HEK293 (cell line): ENCODE results near the gene CAP1.

ENCODE experiments used
- CTCF ChIA-PET: fragments of 350-600 bp; formaldehyde crosslinking; extraction: SDS; loops from one replicate; lab custom pipeline; 2021; ENCODE audit warnings: antibody characterized with exemption; lab: Yijun Ruan, JAX
- POLR2A ChIA-PET: fragments of 300-600 bp; formaldehyde crosslinking; extraction: SDS; loops from one replicate; lab custom pipeline; 2020; ENCODE audit warnings: antibody characterized with exemption, inconsistent platforms; lab: Yijun Ruan, JAX
- H3K27ac ChIP-seq: fragments of 200-500 bp; sonication (Bioruptor generic); 2 replicates; pipeline ENCODE4 v1.5.1; 2014; ENCODE audit warnings: low read depth, low read length, control low read depth, inconsistent platforms; ENCODE audit errors: extremely low read depth
- H3K36me3 ChIP-seq, 2 experiments: fragments of 200-500 bp in 1 of 2; sonication (Bioruptor generic) in 1 of 2; 1 replicate in 1 of 2; 2 replicates in 1 of 2; pipeline ENCODE4 v1.5.1; 2014 to 2017; ENCODE audit warnings: inconsistent platforms in 2 of 2, low read length in 2 of 2; ENCODE audit not compliant: control insufficient read depth in 2 of 2, insufficient read depth in 1 of 2
- H3K4me1 ChIP-seq: fragments of 200-500 bp; sonication (Bioruptor generic); 2 replicates; pipeline ENCODE4 v1.5.1; 2014; ENCODE audit warnings: mild to moderate bottlenecking, low read length, inconsistent platforms; ENCODE audit not compliant: control insufficient read depth, insufficient read depth
- H3K4me3 ChIP-seq: 2 replicates; pipeline ENCODE4 v1.5.1; 2011; ENCODE audit warnings: low read depth, mild to moderate bottlenecking, control low read depth, low read length, moderate library complexity
- H3K9me3 ChIP-seq: fragments of 200-500 bp; sonication (Bioruptor generic); 2 replicates; pipeline ENCODE4 v1.5.1; 2014; ENCODE audit warnings: low read depth, low read length, inconsistent platforms; ENCODE audit not compliant: control insufficient read depth, insufficient read depth
- BCL11B ChIP-seq: fragments of 450-650 bp; formaldehyde crosslinking; IDR thresholded peaks from 2 replicates; pipeline ENCODE4 v1.5.1; 2016; ENCODE audit warnings: low read depth, missing biosample characterization, missing genetic modification characterization
- GFI1B ChIP-seq: fragments of 450-650 bp; formaldehyde crosslinking; IDR thresholded peaks from 2 replicates; pipeline ENCODE4 v1.5.1; 2016; ENCODE audit warnings: missing biosample characterization, missing genetic modification characterization
- GLI2 ChIP-seq: fragments of 450-650 bp; formaldehyde crosslinking; IDR thresholded peaks from 2 replicates; pipeline ENCODE4; 2017; ENCODE audit warnings: missing biosample characterization, missing genetic modification characterization, low read depth, borderline replicate concordance
- GLIS2 ChIP-seq: fragments of 450-650 bp; formaldehyde crosslinking; IDR thresholded peaks from 2 replicates; pipeline ENCODE4 v1.5.1; 2016; ENCODE audit warnings: missing biosample characterization, missing genetic modification characterization
- KLF1 ChIP-seq: fragments of 450-650 bp; formaldehyde crosslinking; IDR thresholded peaks from 2 replicates; pipeline ENCODE4 v1.5.1; 2016; ENCODE audit warnings: missing biosample characterization, missing genetic modification characterization
- SCRT1 ChIP-seq: fragments of 450-650 bp; formaldehyde crosslinking; IDR thresholded peaks from 2 replicates; pipeline ENCODE4 v1.5.1; 2016; ENCODE audit warnings: missing biosample characterization, missing genetic modification characterization, borderline replicate concordance
- WT1 ChIP-seq: fragments of 450-650 bp; formaldehyde crosslinking; IDR thresholded peaks from 2 replicates; pipeline ENCODE4 v1.5.1; 2016; ENCODE audit warnings: missing biosample characterization, missing genetic modification characterization
- ZBTB48 ChIP-seq: fragments of 450-650 bp; formaldehyde crosslinking; IDR thresholded peaks from 2 replicates; pipeline ENCODE4 v1.5.1; 2016; ENCODE audit warnings: missing biosample characterization, missing genetic modification characterization
- ZFP3 ChIP-seq: fragments of 450-650 bp; formaldehyde crosslinking; IDR thresholded peaks from 2 replicates; pipeline ENCODE4 v1.5.1; 2016; ENCODE audit warnings: low read depth, missing biosample characterization, missing genetic modification characterization
- ZFP37 ChIP-seq: fragments of 450-650 bp; formaldehyde crosslinking; IDR thresholded peaks from 2 replicates; pipeline ENCODE4 v1.5.1; 2016; ENCODE audit warnings: missing biosample characterization, missing genetic modification characterization
- ZNF10 ChIP-seq: fragments of 450-650 bp; formaldehyde crosslinking; IDR thresholded peaks from 2 replicates; pipeline ENCODE4 v1.5.1; 2017; ENCODE audit warnings: missing biosample characterization, missing genetic modification characterization
- ZNF138 ChIP-seq: fragments of 450-650 bp; formaldehyde crosslinking; IDR thresholded peaks from 2 replicates; pipeline ENCODE4 v1.5.1; 2016; ENCODE audit warnings: missing biosample characterization, missing genetic modification characterization, borderline replicate concordance
- ZNF174 ChIP-seq: fragments of 450-650 bp; formaldehyde crosslinking; IDR thresholded peaks from 2 replicates; pipeline ENCODE4 v1.5.0; 2017; ENCODE audit warnings: missing biosample characterization, mild to moderate bottlenecking, missing genetic modification characterization
- ZNF184 ChIP-seq: fragments of 450-650 bp; IDR thresholded peaks from 2 replicates; pipeline ENCODE4 v1.5.1; 2018; ENCODE audit warnings: missing biosample characterization, mild to moderate bottlenecking, missing genetic modification characterization
- ZNF266 ChIP-seq: fragments of 450-650 bp; formaldehyde crosslinking; IDR thresholded peaks from 2 replicates; pipeline ENCODE4 v1.5.1; 2016; ENCODE audit warnings: missing biosample characterization, missing genetic modification characterization, low read depth
- ZNF324 ChIP-seq: fragments of 450-650 bp; formaldehyde crosslinking; IDR thresholded peaks from 2 replicates; pipeline ENCODE4 v1.5.1; 2016; ENCODE audit warnings: missing biosample characterization, missing genetic modification characterization
- ZNF362 ChIP-seq: fragments of 450-650 bp; formaldehyde crosslinking; IDR thresholded peaks from 2 replicates; pipeline ENCODE4 v1.5.1; 2016; ENCODE audit warnings: missing biosample characterization, missing genetic modification characterization
- ZNF501 ChIP-seq: fragments of 450-650 bp; formaldehyde crosslinking; IDR thresholded peaks from 2 replicates; pipeline ENCODE4 v1.5.1; 2016; ENCODE audit warnings: missing biosample characterization, missing genetic modification characterization
- ZNF514 ChIP-seq: fragments of 450-650 bp; formaldehyde crosslinking; IDR thresholded peaks from 2 replicates; pipeline ENCODE4 v1.5.1; 2016; ENCODE audit warnings: missing biosample characterization, missing genetic modification characterization
- ZNF521 ChIP-seq: fragments of 450-650 bp; formaldehyde crosslinking; IDR thresholded peaks from 2 replicates; pipeline ENCODE4 v1.5.1; 2017; ENCODE audit warnings: missing biosample characterization, mild to moderate bottlenecking, missing genetic modification characterization
- ZNF585B ChIP-seq: fragments of 450-650 bp; formaldehyde crosslinking; IDR thresholded peaks from 2 replicates; pipeline ENCODE4 v1.5.1; 2016; ENCODE audit warnings: missing biosample characterization, missing genetic modification characterization
- ZNF629 ChIP-seq: fragments of 450-650 bp; formaldehyde crosslinking; IDR thresholded peaks from 2 replicates; pipeline ENCODE4 v1.5.1; 2017; ENCODE audit warnings: missing biosample characterization, missing genetic modification characterization
- ZNF701 ChIP-seq: fragments of 450-650 bp; formaldehyde crosslinking; IDR thresholded peaks from 2 replicates; pipeline ENCODE4 v1.5.1; 2016; ENCODE audit warnings: missing biosample characterization, missing genetic modification characterization
- ZNF830 ChIP-seq: fragments of 450-650 bp; IDR thresholded peaks from 2 replicates; pipeline ENCODE4 v1.5.0; 2018; ENCODE audit warnings: missing biosample characterization, missing genetic modification characterization, low read depth, mild to moderate bottlenecking, moderate library complexity
- ZNF843 ChIP-seq: fragments of 450-650 bp; formaldehyde crosslinking; IDR thresholded peaks from 2 replicates; pipeline ENCODE4 v1.5.1; 2016; ENCODE audit warnings: missing biosample characterization, missing genetic modification characterization
- TF ChIP-seq, protein P1 (sequence below): fragments of 450-650 bp; formaldehyde crosslinking; IDR thresholded peaks from 2 replicates; pipeline ENCODE4 v1.5.1; 2017; ENCODE audit warnings: missing biosample characterization, missing genetic modification characterization
- TF ChIP-seq, protein P2 (sequence below): fragments of 450-650 bp; formaldehyde crosslinking; IDR thresholded peaks from 2 replicates; pipeline ENCODE4 v1.5.1; 2016; ENCODE audit warnings: missing biosample characterization, missing genetic modification characterization
- TF ChIP-seq, protein P3 (sequence below): fragments of 450-650 bp; formaldehyde crosslinking; IDR thresholded peaks from 2 replicates; pipeline ENCODE4 v1.5.1; 2016; ENCODE audit warnings: missing biosample characterization, missing genetic modification characterization

The CAP1 gene

GRCh38 chr1:40039245-40039756 is 1.2 kb upstream of the CAP1 start (continued):
- no peak for TF ChIP-seq ZNF701 (tag by site-specific recombination)
- TF ChIP-seq ZNF362 (tag by site-specific recombination): no peak
- TF ChIP-seq ZNF10 (tag by site-specific recombination): no peak
- no peak for TF ChIP-seq KLF1 (tag by site-specific recombination)
- TF ChIP-seq SCRT1 (tag by site-specific recombination): 0 out of 2 replicates have a peak, but pooled peaks have one; percentile 23
- TF ChIP-seq, all 188 proteins: peak for 8

DNA sequence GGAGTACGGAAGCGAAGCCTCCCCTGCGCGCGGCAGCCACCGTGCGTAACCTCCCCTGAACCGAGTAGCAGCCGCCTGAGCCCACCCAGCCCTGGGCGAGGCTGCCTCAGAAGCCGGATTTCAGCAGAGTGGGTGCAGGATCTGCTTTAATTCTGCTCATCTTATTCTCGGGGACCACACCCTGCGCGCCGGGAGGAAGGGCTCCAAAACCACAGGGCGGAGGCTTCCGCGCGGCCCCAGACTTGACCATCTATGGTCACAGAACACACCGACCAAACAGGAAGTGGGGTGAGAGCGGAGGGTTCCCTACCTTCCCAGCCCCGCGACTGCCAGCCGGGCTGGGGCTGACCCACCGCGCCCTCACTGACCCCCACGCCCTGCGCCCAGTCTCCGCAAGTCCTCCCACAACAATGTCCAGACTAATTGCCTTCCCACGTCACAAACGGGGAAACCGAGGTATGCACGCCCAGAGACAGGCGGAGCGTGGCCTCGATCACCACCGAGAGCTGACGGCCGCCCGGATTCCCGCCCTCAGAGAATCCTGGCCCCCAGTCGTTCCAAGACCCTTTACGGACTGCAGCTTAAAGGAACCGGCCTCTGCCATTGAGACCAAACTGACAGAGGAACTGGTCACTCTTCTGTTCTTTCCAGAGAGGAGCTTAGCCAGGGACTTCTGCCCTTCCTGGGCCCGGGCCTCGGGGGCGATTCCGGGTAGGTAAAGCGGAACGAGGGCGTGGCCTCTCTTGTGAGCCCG is 595 bp upstream of the CAP1 start:
- Histone ChIP-seq H3K9me3 (no peaks in the 10 kb centered on the region), H3K4me1 (no peaks in the 10 kb centered on the region), H3K27ac (peak overlapping the region; percentile 86), H3K36me3 (peaks cover 0 to 16% of the 10 kb centered on the region in 2 experiments), H3K4me3 (peak overlapping the region; percentile 95)
- POLR2A ChIA-PET: interaction anchor here (0.5 to 1.0 kb wide), 10 partner anchors 10 to 1106 kb away, joined by 3 to 4 read pairs (median 3); partner anchors contain the start of genes MYCL and ZMPSTE24
- CTCF ChIA-PET: interaction anchor here (0.5 to 1.3 kb wide), 6 partner anchors 10 to 244 kb away, joined by 3 to 7 read pairs (median 4); no protein-coding TSS in a partner anchor
- no peak for TF ChIP-seq GFI1B
- TF ChIP-seq ZNF585B (tag by site-specific recombination): no peak
- TF ChIP-seq, protein P1, sequence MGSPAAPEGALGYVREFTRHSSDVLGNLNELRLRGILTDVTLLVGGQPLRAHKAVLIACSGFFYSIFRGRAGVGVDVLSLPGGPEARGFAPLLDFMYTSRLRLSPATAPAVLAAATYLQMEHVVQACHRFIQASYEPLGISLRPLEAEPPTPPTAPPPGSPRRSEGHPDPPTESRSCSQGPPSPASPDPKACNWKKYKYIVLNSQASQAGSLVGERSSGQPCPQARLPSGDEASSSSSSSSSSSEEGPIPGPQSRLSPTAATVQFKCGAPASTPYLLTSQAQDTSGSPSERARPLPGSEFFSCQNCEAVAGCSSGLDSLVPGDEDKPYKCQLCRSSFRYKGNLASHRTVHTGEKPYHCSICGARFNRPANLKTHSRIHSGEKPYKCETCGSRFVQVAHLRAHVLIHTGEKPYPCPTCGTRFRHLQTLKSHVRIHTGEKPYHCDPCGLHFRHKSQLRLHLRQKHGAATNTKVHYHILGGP (tag by site-specific recombination): no peak
- no peak for TF ChIP-seq ZNF830
- TF ChIP-seq ZNF514 (tag by site-specific recombination): no peak
- 0 out of 2 replicates have a peak, but pooled peaks have one; percentile 62 for TF ChIP-seq ZFP37 (tag by site-specific recombination)
- no peak for TF ChIP-seq ZNF266
- TF ChIP-seq ZNF501 (tag by site-specific recombination): peak; percentile 65; the same call in 1 of the 2 replicates
- no peak for TF ChIP-seq ZNF174 (tag by site-specific recombination)
- TF ChIP-seq ZNF324: peak; percentile 35; the same call in 1 of the 2 replicates
- TF ChIP-seq GLIS2 (tag by site-specific recombination): peak; percentile 62
- TF ChIP-seq, protein P2, sequence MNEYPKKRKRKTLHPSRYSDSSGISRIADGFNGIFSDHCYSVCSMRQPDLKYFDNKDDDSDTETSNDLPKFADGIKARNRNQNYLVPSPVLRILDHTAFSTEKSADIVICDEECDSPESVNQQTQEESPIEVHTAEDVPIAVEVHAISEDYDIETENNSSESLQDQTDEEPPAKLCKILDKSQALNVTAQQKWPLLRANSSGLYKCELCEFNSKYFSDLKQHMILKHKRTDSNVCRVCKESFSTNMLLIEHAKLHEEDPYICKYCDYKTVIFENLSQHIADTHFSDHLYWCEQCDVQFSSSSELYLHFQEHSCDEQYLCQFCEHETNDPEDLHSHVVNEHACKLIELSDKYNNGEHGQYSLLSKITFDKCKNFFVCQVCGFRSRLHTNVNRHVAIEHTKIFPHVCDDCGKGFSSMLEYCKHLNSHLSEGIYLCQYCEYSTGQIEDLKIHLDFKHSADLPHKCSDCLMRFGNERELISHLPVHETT (tag by site-specific recombination): 0 out of 2 replicates have a peak, but pooled peaks have one; percentile 40
- TF ChIP-seq ZBTB48 (tag by site-specific recombination): peak; percentile 88
- TF ChIP-seq KLF1 (tag by site-specific recombination): peak; percentile 92
- TF ChIP-seq BCL11B (tag by site-specific recombination): peak; percentile 46; the same call in 1 of the 2 replicates
- TF ChIP-seq ZNF629 (tag by site-specific recombination): no peak; the same call in none of the 2 replicates
- TF ChIP-seq ZNF184 (tag by site-specific recombination): 0 out of 2 replicates have a peak, but pooled peaks have one; percentile 28
- TF ChIP-seq ZNF843 (tag by site-specific recombination): 0 out of 2 replicates have a peak, but pooled peaks have one; percentile 16
- TF ChIP-seq ZFP3: no peak
- peak; percentile 64 for TF ChIP-seq WT1 (tag by site-specific recombination)
- TF ChIP-seq SCRT1 (tag by site-specific recombination): no peak
- TF ChIP-seq, protein P3, sequence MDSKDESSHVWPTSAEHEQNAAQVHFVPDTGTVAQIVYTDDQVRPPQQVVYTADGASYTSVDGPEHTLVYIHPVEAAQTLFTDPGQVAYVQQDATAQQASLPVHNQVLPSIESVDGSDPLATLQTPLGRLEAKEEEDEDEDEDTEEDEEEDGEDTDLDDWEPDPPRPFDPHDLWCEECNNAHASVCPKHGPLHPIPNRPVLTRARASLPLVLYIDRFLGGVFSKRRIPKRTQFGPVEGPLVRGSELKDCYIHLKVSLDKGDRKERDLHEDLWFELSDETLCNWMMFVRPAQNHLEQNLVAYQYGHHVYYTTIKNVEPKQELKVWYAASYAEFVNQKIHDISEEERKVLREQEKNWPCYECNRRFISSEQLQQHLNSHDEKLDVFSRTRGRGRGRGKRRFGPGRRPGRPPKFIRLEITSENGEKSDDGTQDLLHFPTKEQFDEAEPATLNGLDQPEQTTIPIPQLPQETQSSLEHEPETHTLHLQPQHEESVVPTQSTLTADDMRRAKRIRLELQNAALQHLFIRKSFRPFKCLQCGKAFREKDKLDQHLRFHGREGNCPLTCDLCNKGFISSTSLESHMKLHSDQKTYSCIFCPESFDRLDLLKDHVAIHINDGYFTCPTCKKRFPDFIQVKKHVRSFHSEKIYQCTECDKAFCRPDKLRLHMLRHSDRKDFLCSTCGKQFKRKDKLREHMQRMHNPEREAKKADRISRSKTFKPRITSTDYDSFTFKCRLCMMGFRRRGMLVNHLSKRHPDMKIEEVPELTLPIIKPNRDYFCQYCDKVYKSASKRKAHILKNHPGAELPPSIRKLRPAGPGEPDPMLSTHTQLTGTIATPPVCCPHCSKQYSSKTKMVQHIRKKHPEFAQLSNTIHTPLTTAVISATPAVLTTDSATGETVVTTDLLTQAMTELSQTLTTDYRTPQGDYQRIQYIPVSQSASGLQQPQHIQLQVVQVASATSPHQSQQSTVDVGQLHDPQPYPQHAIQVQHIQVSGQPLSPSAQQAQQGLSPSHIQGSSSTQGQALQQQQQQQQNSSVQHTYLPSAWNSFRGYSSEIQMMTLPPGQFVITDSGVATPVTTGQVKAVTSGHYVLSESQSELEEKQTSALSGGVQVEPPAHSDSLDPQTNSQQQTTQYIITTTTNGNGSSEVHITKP (tag by site-specific recombination): 0 out of 2 replicates have a peak, but pooled peaks have one; percentile 42
- TF ChIP-seq ZNF138 (tag by site-specific recombination): no peak
- TF ChIP-seq ZNF521 (tag by site-specific recombination): no peak
- TF ChIP-seq GLI2 (tag by site-specific recombination): no peak
